Osteoblast (primary cell): ENCODE measurements around the gene MMP19. TPM values are rescaled to one million over a fixed set of nuclear protein-coding genes. Genes with fewer than 3 reads are reported as not detected.
"Not testable (repeated sequence)": the region's sequence is repeated elsewhere in the genome, so short reads cannot be mapped to it uniquely, and the experiment has no call there.

Experiments used
- DNase-seq: peaks from one replicate; pipeline ENCODE4 v3.0.0; 2011; ENCODE audit warnings: low spot score, mixed read lengths; ENCODE audit not compliant: insufficient read length; ENCODE audit errors: missing footprints
- H2AFZ ChIP-seq: 2 replicates; pipeline ENCODE4 v1.6.0; 2011; ENCODE audit warnings: mild to moderate bottlenecking, low read length
- H3K27ac ChIP-seq: 2 replicates; pipeline ENCODE4 v1.5.1; 2011; ENCODE audit warnings: mild to moderate bottlenecking, low read depth, low read length, moderate library complexity
- H3K27me3 ChIP-seq: 2 replicates; pipeline ENCODE4 v1.6.0; 2012; ENCODE audit warnings: mild to moderate bottlenecking, control low read depth, inconsistent platforms, low read length, moderate library complexity; ENCODE audit not compliant: insufficient read depth
- H3K36me3 ChIP-seq: 2 replicates; pipeline ENCODE4 v1.5.1; 2011; ENCODE audit warnings: mild to moderate bottlenecking, low read length, control low read depth, moderate library complexity; ENCODE audit not compliant: insufficient read depth
- H3K4me1 ChIP-seq: 2 replicates; pipeline ENCODE4 v1.5.1; 2011; ENCODE audit warnings: mild to moderate bottlenecking, low read length, control low read depth, moderate library complexity; ENCODE audit not compliant: insufficient read depth
- H3K4me2 ChIP-seq: 2 replicates; pipeline ENCODE4 v1.6.0; 2011; ENCODE audit warnings: mild to moderate bottlenecking, low read length; ENCODE audit not compliant: insufficient read depth
- H3K4me3 ChIP-seq: fragments of 200-600 bp; sonication (generic); 3 replicates; pipeline ENCODE4 v1.5.1; 2012; ENCODE audit warnings: mild to moderate bottlenecking, low read length, inconsistent platforms; ENCODE audit not compliant: insufficient read depth
- H3K79me2 ChIP-seq: 2 replicates; pipeline ENCODE4 v1.6.0; 2012; ENCODE audit warnings: mild to moderate bottlenecking, low read length, control low read depth, inconsistent platforms; ENCODE audit not compliant: insufficient read depth
- H3K9me3 ChIP-seq: 2 replicates; pipeline ENCODE4 v1.5.1; 2011; ENCODE audit warnings: low read depth, low read length, control low read depth
- H4K20me1 ChIP-seq: 2 replicates; pipeline ENCODE4 v1.6.0; 2012; ENCODE audit warnings: mild to moderate bottlenecking, low read length, control low read depth; ENCODE audit not compliant: insufficient read depth
- total RNA-seq: library from RNA; depleted of rRNA; stranded (reverse); fragments of >200 nt; gene quantifications from 2 replicates; pipeline ENCODE4 v1.2.3, GENCODE V29; 2012
- TF ChIP-seq, protein P1 (sequence below): IDR thresholded peaks from 2 replicates; pipeline ENCODE4 v1.5.1; 2011; ENCODE audit warnings: mild to moderate bottlenecking, low read depth, low read length, moderate library complexity; ENCODE audit errors: extremely low read depth

The MMP19 gene
- total RNA-seq, 1 donor = 13.0 TPM

DNA sequence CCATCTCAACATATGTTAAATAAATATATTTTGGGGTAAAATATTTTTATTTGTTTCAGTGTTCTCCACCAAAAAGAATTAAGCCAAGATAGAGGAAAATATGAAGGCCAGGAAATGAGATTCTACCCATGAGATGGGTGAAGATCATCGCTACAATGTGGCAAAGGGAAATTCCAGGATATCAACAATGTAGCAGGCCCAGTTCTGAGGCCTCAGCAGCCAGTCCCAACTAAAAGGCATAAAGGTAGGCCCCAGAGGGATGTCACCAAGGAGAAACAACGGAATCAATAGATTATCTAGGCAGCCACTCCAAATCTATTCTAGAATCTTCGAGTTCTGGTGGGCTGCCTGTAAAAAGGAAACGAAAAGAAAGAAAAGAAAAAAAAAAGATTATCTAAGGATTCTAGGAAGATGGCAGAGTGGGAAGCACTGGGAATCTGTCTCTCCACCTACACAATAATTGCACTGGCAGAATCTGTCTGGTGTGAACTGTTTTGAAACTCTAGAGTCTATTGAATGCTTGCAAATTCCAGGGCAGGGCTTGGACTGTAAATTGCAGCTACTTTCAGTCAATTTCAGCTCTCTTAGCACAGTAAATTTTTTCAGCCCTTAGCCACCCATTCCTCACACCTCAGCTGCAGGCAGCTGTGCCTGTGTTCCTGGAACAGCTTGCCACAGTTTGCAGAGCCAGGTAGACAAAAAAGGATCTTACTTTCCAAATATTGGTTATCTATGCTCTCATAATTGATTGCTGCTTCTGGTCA, 33.1 kb upstream of the MMP19 start:
- no peak overlapping the region for H3K4me2 ChIP-seq
- DNase-seq = no peak
- no peaks in the 10 kb centered on the region for H4K20me1 ChIP-seq

DNA sequence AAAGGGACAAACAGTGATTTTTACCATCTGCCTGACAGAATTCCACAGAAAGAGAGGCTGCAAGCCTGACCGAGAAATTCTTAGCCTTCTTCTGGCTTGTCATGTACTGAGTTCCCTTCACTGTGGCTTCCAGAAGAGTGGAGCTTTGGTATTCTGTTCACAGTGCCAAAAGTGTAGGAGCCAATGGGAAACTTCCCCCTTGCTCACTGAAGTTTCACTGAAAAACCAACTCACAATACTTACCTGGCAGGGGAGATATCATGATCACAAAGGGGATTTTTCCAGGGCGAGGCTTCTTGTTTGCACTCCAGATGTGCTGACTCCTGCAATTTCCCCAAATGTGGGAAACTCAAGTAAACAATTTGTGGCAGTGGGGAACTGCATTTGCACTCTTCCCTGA, 31.7 kb upstream of the MMP19 start:
- Histone ChIP-seq H3K4me1 (no peaks in the 10 kb centered on the region), H3K4me3 (no peak overlapping the region), H3K79me2 (no peaks in the 10 kb centered on the region), H2AFZ (no peak overlapping the region), H3K36me3 (no peaks in the 10 kb centered on the region), H3K27me3 (no peaks in the 10 kb centered on the region), H3K9me3 (no peaks in the 10 kb centered on the region), H4K20me1 (no peaks in the 10 kb centered on the region), H3K4me2 (no peak overlapping the region), H3K27ac (no peak overlapping the region)
- no peak for DNase-seq
- TF ChIP-seq, protein P1, sequence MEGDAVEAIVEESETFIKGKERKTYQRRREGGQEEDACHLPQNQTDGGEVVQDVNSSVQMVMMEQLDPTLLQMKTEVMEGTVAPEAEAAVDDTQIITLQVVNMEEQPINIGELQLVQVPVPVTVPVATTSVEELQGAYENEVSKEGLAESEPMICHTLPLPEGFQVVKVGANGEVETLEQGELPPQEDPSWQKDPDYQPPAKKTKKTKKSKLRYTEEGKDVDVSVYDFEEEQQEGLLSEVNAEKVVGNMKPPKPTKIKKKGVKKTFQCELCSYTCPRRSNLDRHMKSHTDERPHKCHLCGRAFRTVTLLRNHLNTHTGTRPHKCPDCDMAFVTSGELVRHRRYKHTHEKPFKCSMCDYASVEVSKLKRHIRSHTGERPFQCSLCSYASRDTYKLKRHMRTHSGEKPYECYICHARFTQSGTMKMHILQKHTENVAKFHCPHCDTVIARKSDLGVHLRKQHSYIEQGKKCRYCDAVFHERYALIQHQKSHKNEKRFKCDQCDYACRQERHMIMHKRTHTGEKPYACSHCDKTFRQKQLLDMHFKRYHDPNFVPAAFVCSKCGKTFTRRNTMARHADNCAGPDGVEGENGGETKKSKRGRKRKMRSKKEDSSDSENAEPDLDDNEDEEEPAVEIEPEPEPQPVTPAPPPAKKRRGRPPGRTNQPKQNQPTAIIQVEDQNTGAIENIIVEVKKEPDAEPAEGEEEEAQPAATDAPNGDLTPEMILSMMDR = no peak

More for the DNA sequence above, 33.1 kb upstream of the MMP19 start:
- Histone ChIP-seq H2AFZ (no peak overlapping the region), H3K4me1 (no peaks in the 10 kb centered on the region), H3K36me3 (no peaks in the 10 kb centered on the region), H3K4me3 (no peak overlapping the region), H3K79me2 (no peaks in the 10 kb centered on the region), H3K9me3 (no peaks in the 10 kb centered on the region), H3K27ac (no peak overlapping the region), H3K27me3 (no peaks in the 10 kb centered on the region)
- TF ChIP-seq, protein P1 = no peak

DNA sequence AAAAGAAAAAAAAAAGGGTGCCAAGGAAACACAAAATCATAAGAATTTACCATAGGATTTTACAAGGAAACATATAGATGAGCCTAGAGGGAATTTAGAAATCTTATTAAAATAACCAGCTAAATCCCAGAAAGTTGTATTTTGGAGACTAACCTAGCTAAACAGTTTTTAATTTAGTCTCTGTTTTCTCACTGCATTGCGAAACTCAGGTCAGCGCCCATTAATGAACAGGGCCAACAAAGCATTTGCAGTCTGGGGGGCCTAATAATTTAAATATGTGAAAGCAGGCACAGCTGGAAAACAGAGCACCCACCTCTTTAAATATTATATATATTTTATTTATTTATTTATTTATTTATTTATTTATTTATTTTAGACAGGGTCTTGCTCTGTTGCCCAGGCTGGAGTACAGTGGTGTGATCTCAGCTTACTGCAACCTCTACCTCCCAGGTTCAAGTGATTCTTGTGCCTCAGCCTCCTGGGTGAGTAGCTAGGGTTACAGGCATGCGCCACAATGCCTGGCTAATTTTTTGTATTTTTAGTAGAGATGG, 23.8 kb upstream of the MMP19 start:
- H3K4me3 ChIP-seq, H2AFZ ChIP-seq, H3K4me1 ChIP-seq, H3K79me2 ChIP-seq, H4K20me1 ChIP-seq, DNase-seq, H3K4me2 ChIP-seq, H3K27ac ChIP-seq, H3K36me3 ChIP-seq, H3K9me3 ChIP-seq, H3K27me3 ChIP-seq: not testable (repeated sequence)

DNA sequence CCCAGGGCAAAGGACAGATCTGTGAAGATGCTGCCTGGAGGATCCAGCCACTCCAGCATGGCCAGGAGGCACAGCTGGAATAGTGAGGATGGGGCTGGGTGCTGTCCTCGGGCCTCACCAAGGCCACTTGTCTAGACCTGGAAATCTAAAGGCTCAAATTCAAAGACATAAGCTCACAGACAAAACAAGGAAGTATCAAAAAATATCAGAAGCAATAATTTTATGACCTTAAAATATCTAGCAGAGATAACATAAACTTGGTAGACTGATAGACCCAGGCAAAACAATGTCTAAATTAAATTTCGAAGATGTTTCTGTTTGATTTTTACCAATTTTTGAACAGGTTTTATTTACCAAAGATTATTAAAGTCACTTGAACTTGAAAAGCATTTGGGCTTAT, 22.6 kb upstream of the MMP19 start:
- no peaks in the 10 kb centered on the region for H4K20me1 ChIP-seq
- TF ChIP-seq, protein P1 = no peak
- H2AFZ ChIP-seq = no peak overlapping the region
- no peaks in the 10 kb centered on the region for H3K9me3 ChIP-seq
- no peaks in the 10 kb centered on the region for H3K36me3 ChIP-seq
- no peak for DNase-seq
- H3K4me2 ChIP-seq = no peak overlapping the region
- H3K27ac ChIP-seq = no peak overlapping the region
- H3K27me3 ChIP-seq = no peaks in the 10 kb centered on the region
- no peaks in the 10 kb centered on the region for H3K79me2 ChIP-seq
- H3K4me3 ChIP-seq = no peak overlapping the region
- H3K4me1 ChIP-seq = no peaks in the 10 kb centered on the region

DNA sequence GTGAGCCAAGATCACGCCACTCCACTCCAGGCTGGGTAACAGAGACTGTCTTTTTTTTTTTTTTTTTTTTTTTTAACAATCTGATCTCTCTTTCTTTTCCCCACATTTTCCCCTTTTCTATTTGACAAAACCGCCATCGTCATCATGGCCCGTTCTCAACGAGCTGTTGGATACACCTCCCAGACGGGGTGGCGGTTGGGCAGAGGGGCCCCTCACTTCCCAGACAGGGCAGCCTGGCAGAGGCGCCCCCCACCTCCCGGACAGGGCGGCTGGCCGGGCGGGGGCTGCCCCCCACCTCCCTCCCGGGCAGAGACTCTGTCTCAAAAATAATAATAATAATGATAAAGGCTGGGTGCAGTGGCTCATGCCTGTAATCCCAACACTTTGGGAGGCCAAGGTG, 20.2 kb upstream of the MMP19 start:
- not testable (repeated sequence) for H3K27ac ChIP-seq, H4K20me1 ChIP-seq, H3K4me1 ChIP-seq, DNase-seq, H2AFZ ChIP-seq, H3K79me2 ChIP-seq, H3K9me3 ChIP-seq, H3K4me3 ChIP-seq, H3K27me3 ChIP-seq, H3K4me2 ChIP-seq, H3K36me3 ChIP-seq
